ENCODE results near the gene RRBP1. TPM values are rescaled to one million over a fixed set of nuclear protein-coding genes. Genes with fewer than 3 reads are reported as not detected.

Gene RRBP1
- total RNA-seq, 2 donors from 2014 or later = 402 to 509 TPM

DNA sequence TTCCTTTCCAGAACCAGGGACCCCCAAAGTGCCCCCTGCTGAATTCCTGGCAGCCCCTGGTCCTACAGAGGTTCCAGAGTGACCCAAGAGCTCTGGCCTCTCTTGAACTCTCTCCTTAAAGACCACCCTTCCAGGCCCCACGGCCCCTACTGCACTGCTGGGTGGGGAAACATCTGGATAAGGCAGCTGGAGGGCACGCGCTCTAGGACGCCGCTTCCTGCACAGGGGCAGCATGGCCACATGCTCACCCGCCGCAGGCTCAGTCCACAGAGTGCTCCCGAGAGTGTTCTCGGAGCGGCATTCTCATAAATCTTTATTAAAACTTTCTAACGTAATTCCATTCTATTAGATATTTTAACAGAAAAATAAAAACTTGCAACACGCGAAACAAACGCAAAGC, 37.0 kb downstream of the RRBP1 start:
- Histone ChIP-seq H3K36me3 (peaks cover 25% of the 10 kb centered on the region), H3K4me1 (peaks cover 15% of the 10 kb centered on the region), H3K9ac (ENCODE audit: low read depth in 2 of 2, low read length in 2 of 2) (no peak overlapping the region), H3K9me3 (no peaks in the 10 kb centered on the region), H3K27ac (no peak overlapping the region), H3K4me3 (no peak overlapping the region), H3K27me3 (no peaks in the 10 kb centered on the region)
- no peak for DNase-seq
- intact Hi-C loops (cut with DNase I) = no loop called here
- TF ChIP-seq, protein P1, sequence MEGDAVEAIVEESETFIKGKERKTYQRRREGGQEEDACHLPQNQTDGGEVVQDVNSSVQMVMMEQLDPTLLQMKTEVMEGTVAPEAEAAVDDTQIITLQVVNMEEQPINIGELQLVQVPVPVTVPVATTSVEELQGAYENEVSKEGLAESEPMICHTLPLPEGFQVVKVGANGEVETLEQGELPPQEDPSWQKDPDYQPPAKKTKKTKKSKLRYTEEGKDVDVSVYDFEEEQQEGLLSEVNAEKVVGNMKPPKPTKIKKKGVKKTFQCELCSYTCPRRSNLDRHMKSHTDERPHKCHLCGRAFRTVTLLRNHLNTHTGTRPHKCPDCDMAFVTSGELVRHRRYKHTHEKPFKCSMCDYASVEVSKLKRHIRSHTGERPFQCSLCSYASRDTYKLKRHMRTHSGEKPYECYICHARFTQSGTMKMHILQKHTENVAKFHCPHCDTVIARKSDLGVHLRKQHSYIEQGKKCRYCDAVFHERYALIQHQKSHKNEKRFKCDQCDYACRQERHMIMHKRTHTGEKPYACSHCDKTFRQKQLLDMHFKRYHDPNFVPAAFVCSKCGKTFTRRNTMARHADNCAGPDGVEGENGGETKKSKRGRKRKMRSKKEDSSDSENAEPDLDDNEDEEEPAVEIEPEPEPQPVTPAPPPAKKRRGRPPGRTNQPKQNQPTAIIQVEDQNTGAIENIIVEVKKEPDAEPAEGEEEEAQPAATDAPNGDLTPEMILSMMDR (IDR thresholded peaks at IDR 0.05) = no peak

GRCh38 chr20:17644451-17644850, 37.6 kb downstream of the RRBP1 start:
- no peak for DNase-seq
- Histone ChIP-seq H3K4me1 (peaks cover 15% of the 10 kb centered on the region), H3K9me3 (no peaks in the 10 kb centered on the region), H3K27me3 (no peaks in the 10 kb centered on the region), H3K36me3 (peaks cover 25% of the 10 kb centered on the region), H3K4me3 (no peak overlapping the region), H3K9ac (ENCODE audit: low read depth in 2 of 2, low read length in 2 of 2) (peak overlapping the region in 1 of 2 donors; percentile 5), H3K27ac (no peak overlapping the region)
- intact Hi-C loops (cut with DNase I) = no loop called here
- TF ChIP-seq, protein P1 (IDR thresholded peaks at IDR 0.05) = no peak

DNA sequence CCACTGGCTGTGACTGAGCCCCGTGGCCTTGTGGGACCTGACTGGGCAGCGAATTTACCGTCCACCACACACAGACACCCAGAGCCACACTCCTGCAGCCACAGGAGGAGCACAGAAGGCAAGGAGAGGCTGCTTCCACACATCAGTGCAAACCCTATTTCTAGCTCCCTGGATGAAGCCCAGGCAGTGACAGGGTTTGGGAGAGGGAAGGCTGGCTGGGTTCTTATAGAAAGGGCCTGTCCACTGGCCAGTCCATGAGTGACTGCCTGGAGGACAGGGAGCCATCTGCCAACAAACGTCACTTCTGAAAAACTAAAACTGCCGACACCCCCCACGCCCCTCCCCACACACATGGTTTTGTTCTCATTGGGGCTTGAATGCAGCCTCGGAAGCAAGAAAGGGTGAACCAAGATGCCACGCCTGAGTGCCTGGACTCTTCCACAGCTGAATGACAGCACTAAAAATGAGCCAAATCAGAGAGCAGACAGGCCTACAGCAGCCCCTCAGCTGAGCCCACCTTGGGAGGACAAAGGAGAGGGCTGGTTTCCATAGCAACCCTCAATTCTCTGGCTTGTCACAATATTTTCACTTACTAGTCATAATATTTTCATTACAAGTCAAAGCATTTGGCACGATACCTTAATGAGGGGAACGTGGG, 38.4 kb downstream of the RRBP1 start:
- H3K9me3 ChIP-seq = no peaks in the 10 kb centered on the region
- H3K9ac ChIP-seq (ENCODE audit: low read depth in 2 of 2, low read length in 2 of 2) = no peak overlapping the region
- H3K27ac ChIP-seq = no peak overlapping the region
- no peak overlapping the region for H3K4me3 ChIP-seq
- no peaks in the 10 kb centered on the region for H3K27me3 ChIP-seq
- intact Hi-C loops (cut with DNase I) = no loop called here
- TF ChIP-seq, protein P1 (IDR thresholded peaks at IDR 0.05) = no peak
- DNase-seq = no peak
- H3K36me3 ChIP-seq = peaks cover 31% of the 10 kb centered on the region
- peaks cover 8% of the 10 kb centered on the region for H3K4me1 ChIP-seq

- no peak overlapping the region for H3K27ac ChIP-seq
- no peaks in the 10 kb centered on the region for H3K9me3 ChIP-seq
- TF ChIP-seq, protein P1 (IDR thresholded peaks at IDR 0.05) = no peak
- no peak for DNase-seq
- H3K27me3 ChIP-seq = no peaks in the 10 kb centered on the region
- intact Hi-C loops (cut with DNase I) = no loop called here
- no peak overlapping the region for H3K4me3 ChIP-seq
- H3K36me3 ChIP-seq = peaks cover 31% of the 10 kb centered on the region
- H3K9ac ChIP-seq (ENCODE audit: low read depth in 2 of 2, low read length in 2 of 2) = no peak overlapping the region
- peaks cover 6% of the 10 kb centered on the region for H3K4me1 ChIP-seq
Observed at GRCh38 chr20:17642404-17643269, 39.4 kb downstream of the RRBP1 start.

- Histone ChIP-seq H3K27me3 (no peaks in the 10 kb centered on the region), H3K27ac (no peak overlapping the region), H3K36me3 (peaks cover 31% of the 10 kb centered on the region), H3K9ac (ENCODE audit: low read depth in 2 of 2, low read length in 2 of 2) (no peak overlapping the region), H3K9me3 (no peaks in the 10 kb centered on the region), H3K4me1 (peaks cover 3% of the 10 kb centered on the region), H3K4me3 (no peak overlapping the region)
- DNase-seq = no peak
- TF ChIP-seq, protein P1 (IDR thresholded peaks at IDR 0.05) = no peak
- intact Hi-C loops (cut with DNase I) = no loop called here
Observed at GRCh38 chr20:17641993-17642392, 40.0 kb downstream of the RRBP1 start.

All from colonic mucosa (tissue), 4 donors.